KBM-7 (cell line): Measurements from ENCODE around the gene C2orf76.

Experiments
- DNase-seq: peaks from one replicate; pipeline ENCODE4 v3.0.0-alpha.2; 2015
- in situ Hi-C: fragments of 300-500 bp; cut with MboI; formaldehyde crosslinking; loops from 2 replicates; pipeline ENCODE4 v1.14.3; 2020; ENCODE audit warnings: low sequenced_read_pairs, low pct_unique_long_range_greater_than_20kb, mixed read lengths

The C2orf76 gene

DNA sequence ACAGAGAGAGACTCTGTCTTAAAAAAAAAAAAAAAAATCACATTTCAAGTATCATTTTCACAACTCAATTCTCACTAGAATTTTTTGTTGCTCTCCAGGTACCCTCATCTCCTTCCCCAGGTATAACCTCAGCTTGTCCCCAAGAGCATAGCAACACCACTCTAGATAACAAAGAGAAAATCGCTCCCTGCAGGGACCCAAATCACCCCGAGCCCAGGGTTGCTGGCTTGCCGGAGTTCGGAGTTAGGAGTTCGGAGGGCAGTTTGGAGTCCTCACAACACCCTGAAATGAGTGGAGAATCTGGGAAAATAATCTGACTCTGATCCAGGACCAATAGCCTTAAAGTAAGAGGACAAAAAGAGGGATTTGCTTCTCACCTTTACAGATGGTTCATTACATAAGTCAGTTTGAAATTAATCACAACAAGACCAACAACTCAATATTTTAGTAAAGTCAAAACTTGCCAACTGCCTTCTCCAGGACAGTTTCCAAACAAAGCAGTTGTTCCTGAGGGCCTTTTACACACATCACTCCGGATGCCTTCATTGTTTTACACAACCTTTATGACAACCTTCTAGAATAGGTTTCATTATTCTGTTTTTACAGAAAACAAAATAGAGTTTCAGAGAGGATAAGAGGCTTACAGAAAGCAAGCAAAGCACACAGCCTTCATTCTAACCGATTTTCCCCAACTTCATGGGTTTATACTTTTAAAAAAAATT is 59.1 kb downstream of the C2orf76 start:
- no peak for DNase-seq
- in situ Hi-C loops = no loop called here

DNA sequence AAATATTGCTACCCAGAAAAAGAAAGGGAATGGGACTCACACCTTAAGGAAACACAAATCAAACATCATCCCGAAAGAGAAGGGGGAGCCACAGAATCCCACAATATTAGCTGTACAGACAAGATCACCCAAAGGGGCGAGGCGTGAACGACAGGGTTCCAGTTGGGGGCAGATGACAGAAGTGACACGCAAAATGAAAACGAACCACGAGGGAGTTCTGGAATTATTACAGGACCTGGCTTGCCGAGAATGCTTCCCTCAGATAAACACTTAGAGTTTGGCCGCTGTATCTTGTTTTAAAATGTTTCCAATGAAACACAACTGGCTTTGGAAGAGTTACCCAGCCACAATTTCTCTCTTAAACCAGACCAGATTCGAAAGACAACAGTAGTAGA is 60.4 kb downstream of the C2orf76 start:
- in situ Hi-C loops = no loop called here
- DNase-seq = no peak

DNA sequence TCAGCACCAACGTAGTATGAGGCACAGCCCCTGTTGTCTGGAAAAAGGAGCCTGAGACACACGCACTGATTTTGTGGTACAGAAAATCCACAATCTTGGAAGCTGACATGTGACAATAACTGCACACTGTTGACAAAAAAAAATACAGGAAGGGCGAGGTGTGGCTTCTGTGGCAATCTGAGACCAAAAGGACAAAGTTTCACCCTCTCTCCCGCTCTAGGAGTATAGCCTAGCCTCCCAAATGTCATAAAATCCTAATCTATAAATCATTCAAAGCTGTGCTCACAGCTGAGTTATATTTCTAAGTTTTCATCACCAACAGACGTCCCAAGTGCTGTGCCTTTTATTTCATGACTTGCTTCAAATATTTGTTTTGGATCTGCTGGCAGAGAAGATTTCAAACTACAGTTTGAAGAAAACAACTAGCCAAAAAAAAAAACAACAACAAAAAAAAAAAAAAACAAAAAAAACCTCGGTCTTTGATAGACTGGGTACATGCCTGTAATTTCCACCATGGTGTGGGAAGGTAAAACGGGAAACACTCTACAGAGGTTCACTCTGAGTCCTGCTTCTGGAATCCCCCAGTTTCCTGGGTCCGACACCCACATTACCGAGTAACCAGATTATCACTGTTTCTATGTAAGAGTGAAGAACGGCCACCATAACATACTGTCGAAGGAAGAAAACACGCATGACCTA is 61.0 kb downstream of the C2orf76 start:
- in situ Hi-C loops = no loop called here

DNA sequence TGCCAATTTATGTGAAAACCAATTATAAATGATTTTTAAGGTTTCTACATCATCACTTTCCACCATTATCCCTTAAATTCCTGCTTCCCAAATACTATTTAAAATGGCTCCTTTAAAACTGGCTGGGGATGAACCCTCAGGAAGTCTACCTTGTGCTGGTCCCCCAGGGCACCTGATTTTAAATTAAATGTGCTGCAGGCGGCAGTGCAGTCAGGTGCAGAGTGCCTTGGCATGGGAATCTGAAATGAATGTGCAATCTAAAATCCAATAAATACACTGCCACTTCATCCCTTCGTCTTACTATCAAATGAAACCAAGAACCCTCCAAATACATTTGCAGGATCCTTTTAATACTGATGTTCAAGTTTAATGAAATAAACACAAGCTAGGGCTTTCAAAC is 61.8 kb downstream of the C2orf76 start:
- DNase-seq = no peak
- in situ Hi-C loops = no loop called here

More for the DNA sequence above, 61.0 kb downstream of the C2orf76 start:
- DNase-seq = no peak

DNA sequence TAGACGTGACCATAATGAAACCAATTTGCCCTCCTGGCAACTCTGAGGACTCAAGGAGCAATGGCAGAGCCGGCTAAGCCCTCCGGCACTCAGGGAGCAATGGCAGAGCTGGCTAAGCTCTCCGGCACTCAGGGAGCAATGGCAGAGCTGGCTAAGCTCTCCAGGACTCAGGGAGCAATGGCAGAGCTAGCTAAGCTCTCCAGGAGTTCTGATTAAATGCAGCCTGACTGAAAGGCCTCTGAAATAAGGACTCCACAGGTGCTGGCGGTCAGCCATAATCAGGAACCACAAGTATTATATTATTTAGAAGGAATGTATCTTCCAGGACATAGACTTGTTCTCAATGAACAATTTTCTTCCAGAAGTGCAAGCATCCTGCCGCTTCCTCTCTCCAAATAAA is 65.2 kb downstream of the C2orf76 start:
- no peak for DNase-seq
- in situ Hi-C loops = no loop called here

DNA sequence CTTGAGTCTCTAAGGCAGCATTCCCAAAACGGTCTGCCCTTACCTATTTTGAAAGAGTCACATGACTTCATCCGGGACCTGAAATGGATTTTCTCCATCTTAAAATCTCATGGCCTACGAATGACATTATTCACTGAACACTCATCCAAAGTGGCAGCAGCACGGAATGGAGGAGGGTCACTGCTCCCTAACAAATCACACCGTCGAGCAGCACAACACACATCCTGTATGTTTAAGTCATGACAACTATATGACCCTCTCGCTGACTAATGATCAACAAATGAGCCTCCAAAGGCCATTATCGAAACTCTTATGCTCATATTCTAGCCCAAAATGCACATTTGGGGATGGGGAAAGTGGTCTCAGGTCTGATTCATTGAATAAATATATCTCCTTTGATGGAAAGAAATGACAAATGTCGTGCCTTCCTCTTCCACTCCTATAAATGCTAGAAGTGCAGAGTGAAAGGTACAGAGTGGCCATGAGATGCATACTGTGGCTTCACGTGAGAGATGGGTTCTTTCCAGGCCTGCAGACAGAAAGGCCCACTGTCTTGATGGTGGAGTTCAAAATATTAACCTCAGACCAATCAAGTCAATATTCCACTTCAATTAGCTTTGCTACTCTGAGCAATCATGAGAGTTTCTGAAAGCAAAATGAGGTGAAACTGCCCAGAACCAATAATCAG is 70.8 kb downstream of the C2orf76 start:
- no peak for DNase-seq
- in situ Hi-C loops = no loop called here

DNA sequence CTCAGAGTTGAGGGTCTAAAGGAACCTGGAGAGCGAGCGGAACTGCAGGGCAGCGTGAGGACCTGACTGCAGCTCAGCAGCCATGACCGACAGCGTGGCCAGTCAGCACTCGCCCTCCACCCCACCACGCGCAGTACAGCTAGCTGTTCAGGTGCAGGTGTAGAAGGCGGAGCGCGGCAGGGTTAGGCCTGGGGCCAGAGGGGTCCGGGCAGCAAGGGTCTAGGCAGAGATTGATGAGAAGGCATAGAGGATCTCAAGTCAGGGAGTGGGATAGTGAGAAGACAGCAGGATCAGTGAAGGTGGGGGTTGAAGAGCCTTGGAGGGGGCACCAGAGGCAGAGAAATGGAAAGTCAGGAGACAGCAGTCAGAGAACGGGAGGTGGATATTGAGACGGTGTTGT is 72.0 kb downstream of the C2orf76 start:
- in situ Hi-C loops = no loop called here

DNA sequence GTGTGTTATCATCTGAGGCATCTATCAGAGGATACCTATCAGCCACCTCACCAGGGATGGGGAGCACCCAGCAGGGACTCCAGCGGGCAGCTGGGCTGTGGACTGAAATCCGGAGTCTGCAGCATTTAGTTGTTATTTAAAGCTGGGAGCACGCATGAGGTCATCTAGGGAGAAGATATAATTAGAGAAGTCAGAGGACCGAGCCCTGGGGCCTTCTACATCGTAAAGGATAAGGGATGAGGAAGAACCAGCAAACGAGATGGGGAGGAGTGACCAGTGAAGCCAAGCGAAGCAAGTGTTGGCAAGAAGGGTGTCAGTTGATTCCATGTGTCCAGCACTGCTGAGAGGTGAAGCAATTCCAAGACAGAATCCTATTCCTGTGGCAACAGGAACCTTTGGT is 72.7 kb downstream of the C2orf76 start:
- in situ Hi-C loops = no loop called here
- no peak for DNase-seq

More for the DNA sequence above, 72.0 kb downstream of the C2orf76 start:
- DNase-seq = no peak

DNA sequence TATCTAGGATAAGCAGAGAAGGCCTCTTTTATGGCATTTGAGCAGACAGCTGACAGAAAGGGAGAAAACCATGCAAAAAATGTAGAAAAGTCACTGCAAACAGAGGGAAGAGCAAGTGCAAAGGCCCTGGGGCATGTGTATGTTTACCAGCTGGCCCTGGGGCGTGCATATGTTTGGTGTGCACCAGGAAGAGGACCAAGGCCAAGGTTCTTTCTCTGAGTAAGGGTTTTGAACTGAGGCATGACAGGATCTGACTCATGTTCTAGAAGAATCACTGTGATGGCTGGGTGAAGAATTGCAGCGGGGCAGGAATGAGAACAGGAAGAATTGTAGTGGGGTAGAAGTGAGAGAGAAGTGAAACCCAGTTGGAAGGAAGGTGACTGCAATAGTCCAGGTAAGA is 73.4 kb downstream of the C2orf76 start:
- in situ Hi-C loops = no loop called here
- no peak for DNase-seq

DNA sequence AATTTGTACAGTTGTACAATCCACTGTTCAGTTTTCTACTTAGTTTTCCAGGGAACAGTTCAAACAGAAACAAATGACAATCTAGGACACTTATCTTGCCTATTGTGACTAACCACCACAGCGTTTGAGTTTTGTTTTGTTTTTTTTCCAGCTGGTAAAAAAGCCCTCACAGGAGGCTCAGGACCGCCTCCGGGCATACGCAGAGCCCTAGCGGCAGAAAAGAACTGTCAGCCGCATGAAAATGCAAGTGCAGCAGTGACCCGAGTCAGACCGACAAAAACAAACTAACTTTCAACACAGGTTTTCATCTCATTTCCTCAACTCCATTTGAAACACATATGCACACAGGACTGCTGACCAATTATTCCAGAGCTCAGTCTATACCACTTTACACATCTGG is 74.4 kb downstream of the C2orf76 start:
- in situ Hi-C loops = no loop called here
- DNase-seq = no peak

DNA sequence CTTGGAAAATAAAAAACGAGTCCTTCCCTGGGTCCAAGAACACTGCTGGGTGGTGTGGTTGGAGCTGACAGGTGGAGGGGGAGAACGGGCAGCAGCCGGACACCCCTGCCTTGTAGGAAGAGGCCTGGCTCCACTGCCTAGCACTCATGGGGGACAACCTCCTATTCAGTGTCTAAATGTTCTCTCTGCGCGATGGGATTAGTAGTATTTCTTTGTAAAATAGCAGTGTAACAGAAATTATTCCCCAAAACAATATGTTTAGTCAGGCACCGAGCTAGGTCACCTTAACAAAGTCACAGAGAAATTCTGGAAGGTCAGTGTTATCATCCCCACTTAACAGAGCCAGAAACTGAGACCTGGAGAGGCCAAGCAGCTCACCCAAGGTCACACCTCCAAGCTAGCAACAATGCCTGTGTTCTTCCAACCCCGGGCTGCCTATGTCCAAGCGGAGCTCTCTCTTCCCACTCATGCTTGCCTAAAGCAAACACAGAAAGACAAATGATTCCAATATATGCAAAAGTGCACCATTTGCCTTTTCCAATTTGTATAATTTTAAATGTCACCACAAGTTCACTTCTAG is 75.0 kb downstream of the C2orf76 start:
- DNase-seq = no peak
- in situ Hi-C loops = no loop called here

DNA sequence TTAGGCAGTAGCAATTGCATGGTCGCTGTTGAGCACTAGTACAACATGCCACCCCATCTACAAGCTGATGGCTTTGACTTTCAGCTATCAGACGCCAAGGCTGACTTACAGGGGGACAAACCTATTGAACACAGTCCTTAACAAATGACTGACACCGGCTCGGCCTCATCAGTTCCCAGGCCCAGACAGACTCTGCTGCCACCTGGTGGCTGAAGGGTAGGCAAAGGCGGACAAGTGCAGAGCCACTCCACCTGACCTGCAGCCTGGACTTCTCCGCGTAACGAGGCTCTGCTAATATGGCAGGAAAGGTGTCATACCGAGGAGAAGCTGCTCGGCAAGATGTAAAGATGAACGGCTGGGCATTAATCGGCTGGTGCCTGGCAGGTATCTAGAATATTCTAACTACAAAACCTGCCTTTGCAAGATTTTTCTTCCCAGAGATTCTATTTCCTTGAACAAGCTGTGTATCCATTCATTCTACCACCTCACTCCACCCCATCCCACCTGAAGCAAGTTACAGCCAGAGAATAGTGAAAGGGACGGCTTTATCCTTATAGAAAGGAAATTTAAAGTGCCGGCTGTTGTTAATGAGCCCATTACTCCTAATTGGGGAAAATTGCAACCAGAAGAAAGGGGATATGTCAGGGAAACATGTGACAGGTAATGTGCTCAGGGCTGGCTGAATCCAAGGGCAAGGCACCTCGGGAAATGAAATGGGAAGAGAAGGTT is 75.6 kb downstream of the C2orf76 start:
- in situ Hi-C loops = no loop called here

DNA sequence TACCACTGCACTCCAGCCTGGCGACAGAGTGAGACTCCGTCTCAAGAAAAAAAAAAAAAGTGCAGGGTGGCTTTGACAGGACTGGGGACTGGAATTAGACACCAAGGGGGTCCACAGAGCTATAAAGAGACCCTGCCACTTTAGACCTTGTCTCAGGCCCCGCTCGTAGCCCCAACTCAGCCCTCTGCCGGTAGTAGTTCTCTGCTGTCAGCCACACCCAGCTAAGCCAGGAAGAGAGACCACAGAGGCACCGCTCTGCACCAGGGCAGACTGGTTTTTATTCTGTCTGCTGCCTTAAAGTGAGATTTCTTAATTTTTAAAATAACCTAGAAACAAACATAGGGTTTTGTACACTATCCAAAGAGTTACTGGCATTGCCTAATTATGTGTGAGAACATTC is 77.0 kb downstream of the C2orf76 start:
- no peak for DNase-seq
- in situ Hi-C loops = no loop called here

More for the DNA sequence above, 75.6 kb downstream of the C2orf76 start:
- peak; percentile 21 for DNase-seq

DNA sequence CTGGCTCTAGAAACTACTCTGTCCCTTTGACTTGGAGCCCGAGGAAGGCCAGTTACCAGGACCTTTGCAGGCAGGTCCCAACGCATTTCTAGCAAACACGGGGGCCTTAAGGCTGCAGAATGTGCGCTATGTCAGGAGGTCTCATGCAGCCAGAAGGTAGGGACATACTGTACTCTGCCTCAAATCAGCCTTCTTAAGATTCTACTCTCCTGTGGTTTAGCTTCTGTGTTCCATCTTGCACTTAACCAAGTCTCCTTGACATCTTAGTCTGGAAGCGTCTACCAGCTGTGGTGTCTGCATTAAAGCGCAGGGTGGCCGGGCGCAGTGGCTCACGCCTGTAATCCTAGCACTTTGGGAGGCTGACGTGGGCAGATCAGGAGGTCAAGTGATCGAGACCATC is 77.5 kb downstream of the C2orf76 start:
- in situ Hi-C loops = no loop called here
- no peak for DNase-seq

DNA sequence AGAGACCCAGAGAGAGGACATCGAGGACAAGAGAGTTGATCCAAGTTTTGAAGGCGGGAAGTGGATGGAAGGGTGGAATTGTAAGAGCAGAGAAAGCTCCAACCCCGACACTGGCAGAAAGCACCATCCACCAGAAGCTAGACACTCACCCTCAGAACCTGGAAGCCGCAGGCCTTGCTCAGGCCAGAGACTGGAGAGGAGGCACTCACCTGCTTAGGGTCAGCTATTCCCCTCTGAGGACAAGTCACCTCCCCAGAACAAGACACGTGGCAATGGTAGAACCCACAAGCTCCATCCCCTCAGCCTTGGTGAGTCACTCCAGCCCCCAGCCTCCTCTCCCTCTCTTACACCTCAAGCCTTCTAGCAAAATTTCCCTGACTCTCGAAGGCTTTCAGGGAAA is 78.1 kb downstream of the C2orf76 start:
- DNase-seq = no peak

DNA sequence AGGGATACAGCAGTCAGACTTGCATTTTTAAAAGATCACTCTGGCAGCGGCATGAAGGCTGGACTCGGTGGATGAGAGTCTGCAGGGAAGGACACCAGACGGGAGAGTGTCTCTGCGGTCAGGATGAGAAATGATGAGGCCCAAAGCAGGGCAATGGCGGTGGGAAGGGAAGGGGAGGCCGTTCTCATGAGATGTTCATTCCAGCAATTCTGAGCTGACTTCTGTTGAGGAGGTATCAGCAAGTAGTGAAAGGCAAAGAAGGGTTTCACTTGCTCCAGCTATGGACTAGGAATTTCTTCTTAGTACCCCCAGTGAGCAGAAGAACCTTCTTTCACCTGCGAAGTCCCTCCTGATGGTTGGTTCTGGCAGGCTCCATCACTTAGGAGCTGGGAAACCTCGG is 80.0 kb downstream of the C2orf76 start:
- in situ Hi-C loops = no loop called here
- DNase-seq = no peak

More for the DNA sequence above, 78.1 kb downstream of the C2orf76 start:
- in situ Hi-C loops = no loop called here

DNA sequence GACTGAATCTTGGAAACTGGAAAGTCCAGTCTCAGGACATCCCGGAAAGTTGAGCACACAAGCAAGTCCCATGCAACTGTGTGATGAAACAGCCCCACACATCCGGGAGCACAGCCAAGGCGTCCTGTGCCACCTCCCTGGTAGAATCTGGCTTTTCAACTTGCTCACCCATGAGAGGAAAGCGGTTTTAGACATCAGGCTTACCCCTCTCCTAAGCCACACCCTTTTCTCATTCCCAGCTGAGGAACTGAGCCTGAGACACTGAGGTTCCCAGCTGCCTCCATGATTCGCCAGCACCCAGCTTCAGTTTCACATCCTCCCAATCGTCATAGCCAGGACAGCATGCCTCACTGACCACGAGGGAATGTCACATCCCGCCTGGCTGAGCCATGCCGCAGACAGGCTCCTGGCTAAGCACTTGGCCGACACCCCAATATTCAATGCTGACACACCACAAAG is 82.7 kb downstream of the C2orf76 start:
- no peak for DNase-seq
- in situ Hi-C loops = no loop called here

DNA sequence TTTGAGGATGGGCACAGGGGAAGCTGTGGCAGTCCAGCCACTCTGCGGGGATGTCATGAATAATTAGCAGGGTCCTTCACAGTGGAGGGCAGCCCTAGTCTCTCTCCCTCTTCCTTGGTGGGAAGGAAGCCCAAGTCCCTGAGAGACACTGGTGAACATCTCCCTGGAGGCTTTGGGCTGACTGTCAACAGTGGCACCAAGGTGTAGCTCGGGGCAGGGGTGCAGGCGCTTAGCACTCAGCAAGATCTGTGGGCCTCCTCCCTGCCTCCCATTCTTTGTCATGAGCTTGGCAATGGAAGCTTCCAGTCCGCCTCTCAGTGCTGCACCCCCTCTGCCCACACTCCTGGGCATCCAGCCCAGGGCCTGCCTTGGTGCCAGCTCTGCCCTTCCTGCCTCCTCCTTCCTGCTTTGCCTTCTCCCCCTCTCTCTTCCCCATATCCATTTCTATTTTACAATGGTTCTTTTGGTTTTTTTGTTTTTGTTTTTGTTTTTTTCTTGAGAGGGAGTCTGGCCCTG is 83.6 kb downstream of the C2orf76 start:
- in situ Hi-C loops = no loop called here
- DNase-seq = no peak
